NCI-H1694 (cell line): ENCODE data around the gene SCO1.
"Not testable (repeated sequence)": the region's sequence is repeated elsewhere in the genome, so short reads cannot be mapped to it uniquely, and the experiment has no call there.

Experiments used
- DNase-seq: peaks from one replicate; lab custom pipeline; 2025; lab: John Stamatoyannopoulos, UW

The SCO1 gene

GRCh38 chr17:10697092-10698081 lies at the start of gene SCO1, which contains the start of gene ADPRM:
Gene SCO1, minus strand, starts transcription at chr17:10697533. Its CDS starts 26 bp downstream, at chr17:10697507.
Gene ADPRM, plus strand, starts transcription at chr17:10697594. Its CDS starts 7,333 bp downstream, at chr17:10704927.
- peak; percentile 87 for DNase-seq

- DNase-seq, result no peak
These were observed 47.9 kb upstream of the SCO1 start for GRCh38 chr17:10745231-10745630.

- no peak for DNase-seq
These were observed 47.2 kb upstream of the SCO1 start for GRCh38 chr17:10744501-10745000.

- DNase-seq, result no peak
These were observed 46.1 kb upstream of the SCO1 start for GRCh38 chr17:10743316-10744009.

GRCh38 chr17:10742431-10742830 lies 45.1 kb upstream of the SCO1 start:
- no peak for DNase-seq

GRCh38 chr17:10741416-10742135 lies 44.2 kb upstream of the SCO1 start:
- no peak for DNase-seq

- no peak for DNase-seq
These were observed 42.1 kb upstream of the SCO1 start for GRCh38 chr17:10739386-10739785.

- no peak for DNase-seq
These were observed 41.4 kb upstream of the SCO1 start for GRCh38 chr17:10738521-10739258.

GRCh38 chr17:10737736-10738135 lies 40.4 kb upstream of the SCO1 start:
- no peak for DNase-seq

- no peak for DNase-seq
These were observed 39.9 kb upstream of the SCO1 start for GRCh38 chr17:10737168-10737622.

GRCh38 chr17:10735821-10736220 lies 38.5 kb upstream of the SCO1 start:
- no peak for DNase-seq

GRCh38 chr17:10735251-10735650 lies 37.9 kb upstream of the SCO1 start:
- DNase-seq, result no peak

- no peak for DNase-seq
These were observed 36.3 kb upstream of the SCO1 start for GRCh38 chr17:10733666-10734065.

GRCh38 chr17:10732121-10732520 lies 34.8 kb upstream of the SCO1 start:
- not testable (repeated sequence) for DNase-seq

- no peak for DNase-seq
These were observed 34.1 kb upstream of the SCO1 start for GRCh38 chr17:10731408-10731879.

GRCh38 chr17:10730247-10730646 lies 32.9 kb upstream of the SCO1 start:
- not testable (repeated sequence) for DNase-seq

GRCh38 chr17:10729334-10730193 lies 32.2 kb upstream of the SCO1 start, which contains the start of gene TMEM220:
Gene TMEM220, minus strand, starts transcription at chr17:10730023. Its CDS starts 172 bp downstream, at chr17:10729851.
- no peak for DNase-seq

GRCh38 chr17:10728331-10728892 lies 31.1 kb upstream of the SCO1 start:
- DNase-seq, result no peak

- no peak for DNase-seq
These were observed 29.9 kb upstream of the SCO1 start for GRCh38 chr17:10727192-10727591.

- no peak for DNase-seq
These were observed 28.9 kb upstream of the SCO1 start for GRCh38 chr17:10726196-10726595.
